Mucosa of rectum (tissue), 2 donors: ENCODE results near the gene ARHGEF28.

ENCODE experiments used
- H3K27ac ChIP-seq, 2 donors: one replicate each; pipeline ENCODE4 v1.7.0; 2013; ENCODE audit warnings: inconsistent platforms in 2 of 2, low read depth in 2 of 2, low read length in 2 of 2
- H3K27me3 ChIP-seq, 2 donors: one replicate each; pipeline ENCODE4 v1.7.0; 2013; ENCODE audit warnings: low read length in 2 of 2; ENCODE audit not compliant: control insufficient read depth in 2 of 2, insufficient read depth in 2 of 2
- H3K36me3 ChIP-seq, 2 donors: one replicate each; pipeline ENCODE4 v1.7.0; 2013; ENCODE audit warnings: low read length in 2 of 2; ENCODE audit not compliant: control insufficient read depth in 2 of 2, insufficient read depth in 2 of 2
- H3K4me1 ChIP-seq, 2 donors: one replicate each; pipeline ENCODE4 v1.7.0; 2013; ENCODE audit warnings: low read length in 2 of 2, mild to moderate bottlenecking in 1 of 2; ENCODE audit not compliant: control insufficient read depth in 2 of 2, insufficient read depth in 2 of 2
- H3K4me3 ChIP-seq, 2 donors: one replicate each; pipeline ENCODE4 v1.7.0; 2013; ENCODE audit warnings: low read length in 2 of 2
- H3K9ac ChIP-seq, 2 donors: one replicate each; pipeline ENCODE4 v1.7.0; 2013; ENCODE audit warnings: low read length in 2 of 2, low read depth in 1 of 2, mild to moderate bottlenecking in 1 of 2
- H3K9me3 ChIP-seq, 2 donors: one replicate each; pipeline ENCODE4 v1.7.0; 2013; ENCODE audit warnings: low read length in 2 of 2; ENCODE audit not compliant: control insufficient read depth in 2 of 2
- donor health status: healthy.
- donor health status: Normal muscosa, but diverticular disease.

The ARHGEF28 gene

GRCh38 chr5:73900566-73900965 is 274.6 kb downstream of the ARHGEF28 start:
- Histone ChIP-seq H3K4me3 (no peak overlapping the region), H3K36me3 (peaks cover 2 to 10% of the 10 kb centered on the region in 2 donors), H3K4me1 (peaks cover 4 to 5% of the 10 kb centered on the region in 2 donors), H3K27ac (no peak overlapping the region), H3K9ac (no peak overlapping the region), H3K27me3 (no peaks in the 10 kb centered on the region), H3K9me3 (no peaks in the 10 kb centered on the region)

- H3K4me1 ChIP-seq = peaks cover 4 to 5% of the 10 kb centered on the region in 2 donors
- H3K27ac ChIP-seq = no peak overlapping the region
- no peak overlapping the region for H3K9ac ChIP-seq
- H3K36me3 ChIP-seq = peaks cover 2 to 10% of the 10 kb centered on the region in 2 donors
- H3K4me3 ChIP-seq = no peak overlapping the region
- no peaks in the 10 kb centered on the region for H3K27me3 ChIP-seq
- H3K9me3 ChIP-seq = no peaks in the 10 kb centered on the region
Observed at GRCh38 chr5:73901043-73901442, 275.0 kb downstream of the ARHGEF28 start.

DNA sequence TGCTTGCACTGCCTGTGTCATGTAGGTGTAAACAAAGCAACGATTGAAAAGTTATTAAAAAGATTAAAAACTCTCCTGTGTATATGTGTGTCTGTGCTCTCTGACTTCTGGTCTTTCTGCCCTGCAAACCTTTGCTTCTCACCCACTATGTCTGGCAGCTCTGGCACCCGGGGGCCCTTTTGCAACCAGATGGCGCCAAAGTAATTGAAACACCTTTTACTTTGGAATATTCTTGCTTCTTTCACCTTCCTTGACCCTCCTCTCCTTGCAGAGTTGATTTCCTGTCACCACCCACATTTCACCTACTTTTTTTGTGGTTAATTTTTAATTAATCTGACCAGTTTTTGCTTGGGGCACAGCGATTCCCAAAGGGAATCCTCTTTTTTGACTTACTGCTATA is 275.5 kb downstream of the ARHGEF28 start:
- no peak overlapping the region for H3K4me3 ChIP-seq
- H3K36me3 ChIP-seq = peaks cover 2 to 10% of the 10 kb centered on the region in 2 donors
- H3K4me1 ChIP-seq = peaks cover 4 to 5% of the 10 kb centered on the region in 2 donors
- H3K27me3 ChIP-seq = no peaks in the 10 kb centered on the region
- no peaks in the 10 kb centered on the region for H3K9me3 ChIP-seq
- H3K27ac ChIP-seq = no peak overlapping the region
- H3K9ac ChIP-seq = no peak overlapping the region

DNA sequence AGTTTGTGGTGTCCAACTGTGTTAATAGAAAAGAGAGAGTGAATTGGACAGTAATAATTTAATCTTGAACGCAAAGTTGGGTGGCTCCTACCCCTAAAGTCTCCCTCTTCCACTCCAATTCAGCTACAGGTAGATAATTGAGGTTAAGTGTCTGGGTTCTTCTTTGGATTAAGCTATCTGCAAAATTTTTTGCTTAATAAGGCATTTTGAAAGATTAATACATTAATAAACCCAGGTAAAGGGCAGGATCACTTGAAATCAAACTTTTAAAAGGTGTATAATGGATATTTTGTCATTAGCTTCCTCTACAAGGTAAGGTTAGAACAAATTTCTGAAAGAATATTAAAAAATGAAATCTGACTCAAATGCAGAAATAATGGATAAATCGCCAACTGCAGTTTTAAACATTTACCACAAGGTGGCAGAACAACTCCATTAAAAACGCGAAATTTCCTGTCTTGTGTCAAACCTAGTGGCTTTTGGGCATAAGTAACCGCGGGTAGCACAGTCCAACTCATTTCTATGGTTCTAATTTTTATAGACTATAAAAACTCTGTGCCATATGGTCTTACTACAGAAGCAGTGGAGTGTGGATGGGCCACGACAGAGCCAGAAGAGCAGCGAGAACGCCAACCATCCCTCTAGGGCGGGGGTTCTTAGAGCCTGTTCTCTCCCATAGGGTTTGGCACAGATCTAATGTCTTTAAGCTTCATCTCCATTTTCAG is 276.5 kb downstream of the ARHGEF28 start:
- Histone ChIP-seq H3K36me3 (peaks cover 2 to 7% of the 10 kb centered on the region in 2 donors), H3K9me3 (no peaks in the 10 kb centered on the region), H3K4me1 (peaks cover 4 to 5% of the 10 kb centered on the region in 2 donors), H3K27me3 (no peaks in the 10 kb centered on the region), H3K9ac (no peak overlapping the region), H3K27ac (no peak overlapping the region), H3K4me3 (no peak overlapping the region)

GRCh38 chr5:73903169-73903568 is 277.2 kb downstream of the ARHGEF28 start:
- no peak overlapping the region for H3K4me3 ChIP-seq

DNA sequence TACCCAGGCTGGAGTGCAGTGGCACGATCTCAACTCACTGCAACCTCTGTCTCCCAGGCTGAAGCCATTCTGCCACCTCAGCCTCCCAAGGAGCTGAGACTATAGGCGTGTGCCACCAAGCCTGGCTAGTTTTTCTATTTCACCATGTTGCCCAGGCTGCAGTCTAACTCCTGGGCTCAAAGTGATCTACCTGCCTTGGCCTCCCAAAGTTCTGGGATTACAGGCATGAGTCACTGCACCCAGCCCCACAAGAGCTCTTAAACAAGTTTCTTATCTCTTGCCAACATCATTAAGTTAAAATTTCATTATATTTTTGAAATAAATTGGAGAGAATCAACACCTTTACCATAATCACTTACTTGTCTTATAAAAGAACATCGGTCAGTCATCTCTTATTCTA is 280.3 kb downstream of the ARHGEF28 start:
- Histone ChIP-seq H3K4me1 (peaks cover 4 to 5% of the 10 kb centered on the region in 2 donors), H3K9me3 (no peaks in the 10 kb centered on the region), H3K9ac (no peak overlapping the region), H3K4me3 (no peak overlapping the region), H3K36me3 (peaks cover 4 to 7% of the 10 kb centered on the region in 2 donors), H3K27ac (no peak overlapping the region), H3K27me3 (no peaks in the 10 kb centered on the region)

More at GRCh38 chr5:73903169-73903568, 277.2 kb downstream of the ARHGEF28 start:
- Histone ChIP-seq H3K36me3 (peaks cover 2 to 4% of the 10 kb centered on the region in 2 donors), H3K27me3 (no peaks in the 10 kb centered on the region), H3K9me3 (no peaks in the 10 kb centered on the region), H3K4me1 (peaks cover 4 to 5% of the 10 kb centered on the region in 2 donors), H3K9ac (no peak overlapping the region), H3K27ac (no peak overlapping the region)

DNA sequence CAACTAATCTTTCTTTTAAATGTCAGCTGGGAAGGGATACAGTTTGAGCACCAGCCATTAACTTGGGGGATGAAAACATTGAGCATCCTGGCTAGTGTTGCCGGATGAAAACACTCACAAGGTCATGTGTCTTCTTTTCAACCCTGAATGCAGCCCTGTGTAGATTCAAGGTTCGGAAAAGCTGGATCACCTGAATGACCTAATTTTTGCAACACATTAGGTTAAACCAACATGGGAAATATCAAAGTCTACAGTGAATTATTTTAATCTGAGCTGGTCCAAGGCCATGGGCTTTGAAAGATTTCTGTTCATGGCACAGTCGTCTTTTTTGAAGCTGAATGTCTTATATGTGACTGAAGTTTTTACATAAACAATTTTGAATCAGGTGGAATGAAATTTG is 281.2 kb downstream of the ARHGEF28 start:
- Histone ChIP-seq H3K27ac (no peak overlapping the region), H3K27me3 (no peaks in the 10 kb centered on the region), H3K9ac (no peak overlapping the region), H3K4me1 (peaks cover 0 to 1% of the 10 kb centered on the region in 2 donors), H3K9me3 (no peaks in the 10 kb centered on the region), H3K36me3 (peaks cover 8 to 10% of the 10 kb centered on the region in 2 donors), H3K4me3 (no peak overlapping the region)

DNA sequence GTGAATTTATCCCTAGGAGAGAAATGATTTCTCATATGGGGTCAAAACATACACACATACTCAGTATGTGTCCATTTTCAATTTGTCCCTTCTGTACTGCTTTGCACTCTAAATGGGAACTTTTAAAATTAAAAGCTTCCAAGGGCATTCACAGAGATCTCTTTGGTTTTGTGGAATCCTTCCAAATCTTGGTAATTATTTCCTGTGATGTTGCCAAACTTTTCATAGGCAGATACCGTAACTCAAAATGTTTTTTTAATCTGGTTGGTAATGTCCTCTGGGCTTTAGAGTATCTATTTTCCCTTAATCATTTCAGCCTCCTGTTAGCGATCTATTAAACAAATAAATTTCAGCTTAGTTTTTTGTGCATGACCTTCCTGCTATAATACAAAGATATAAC is 282.4 kb downstream of the ARHGEF28 start:
- H3K27me3 ChIP-seq = no peaks in the 10 kb centered on the region
- H3K4me3 ChIP-seq = no peak overlapping the region
- no peaks in the 10 kb centered on the region for H3K9me3 ChIP-seq
- peaks cover 8 to 10% of the 10 kb centered on the region in 2 donors for H3K36me3 ChIP-seq
- no peaks in the 10 kb centered on the region for H3K4me1 ChIP-seq
- no peak overlapping the region for H3K9ac ChIP-seq
- H3K27ac ChIP-seq = no peak overlapping the region

DNA sequence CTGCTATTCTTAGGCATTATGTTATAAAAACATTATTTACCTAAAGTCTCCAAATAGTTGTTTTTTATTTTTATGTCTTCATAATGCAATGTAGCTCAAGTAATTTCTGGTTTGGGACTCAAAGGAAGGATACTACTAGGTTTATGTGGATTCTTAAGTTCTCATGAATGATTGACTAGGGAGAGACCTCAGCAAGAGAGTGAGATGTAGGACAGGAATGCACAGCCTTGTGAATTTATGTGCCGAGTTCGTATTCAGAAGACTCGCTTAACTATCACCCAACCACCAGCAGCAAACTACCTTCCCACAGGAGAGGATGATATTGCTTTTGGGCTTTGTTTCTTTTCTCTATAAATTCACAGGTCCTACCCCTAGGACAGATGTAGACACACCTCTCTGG is 282.9 kb downstream of the ARHGEF28 start:
- Histone ChIP-seq H3K36me3 (peaks cover 6 to 10% of the 10 kb centered on the region in 2 donors), H3K9me3 (no peaks in the 10 kb centered on the region), H3K27ac (no peak overlapping the region), H3K4me3 (no peak overlapping the region), H3K4me1 (no peaks in the 10 kb centered on the region), H3K27me3 (no peaks in the 10 kb centered on the region), H3K9ac (no peak overlapping the region)

- no peak overlapping the region for H3K4me3 ChIP-seq
- no peaks in the 10 kb centered on the region for H3K9me3 ChIP-seq
- H3K4me1 ChIP-seq = no peaks in the 10 kb centered on the region
- H3K27ac ChIP-seq = no peak overlapping the region
- H3K36me3 ChIP-seq = peaks cover 5 to 10% of the 10 kb centered on the region in 2 donors
- no peaks in the 10 kb centered on the region for H3K27me3 ChIP-seq
- H3K9ac ChIP-seq = no peak overlapping the region
Observed at GRCh38 chr5:73909474-73909873, 283.5 kb downstream of the ARHGEF28 start.
